IPS-11a (cell line): Measurements from ENCODE around the gene LRRC8D.
"Not testable (repeated sequence)": the region's sequence is repeated elsewhere in the genome, so short reads cannot be mapped to it uniquely, and the experiment has no call there.

ENCODE experiments used
- H3K4me3 ChIP-seq: one replicate; pipeline ENCODE4 v1.5.1; 2013; ENCODE audit warnings: low read depth, low read length, control low read depth

Gene LRRC8D

GRCh38 chr1:89820422-89821321 is at the start of gene LRRC8D:
Gene LRRC8D (plus strand): TSS chr1:89821032. CDS start chr1:89933069, 112,037 bp downstream.
- H3K4me3 ChIP-seq: peak within 1 kb of the TSS; percentile 88

GRCh38 chr1:89771991-89772560 is 48.8 kb upstream of the LRRC8D start:
- no peak overlapping the region for H3K4me3 ChIP-seq

GRCh38 chr1:89776104-89776503 is 44.7 kb upstream of the LRRC8D start:
- H3K4me3 ChIP-seq: not testable (repeated sequence)

- not testable (repeated sequence) for H3K4me3 ChIP-seq
Observed at GRCh38 chr1:89777271-89777670, 43.6 kb upstream of the LRRC8D start.

GRCh38 chr1:89779151-89779940 is 41.5 kb upstream of the LRRC8D start:
- H3K4me3 ChIP-seq: no peak overlapping the region

- no peak overlapping the region for H3K4me3 ChIP-seq
Observed at GRCh38 chr1:89780721-89781120, 40.1 kb upstream of the LRRC8D start.

GRCh38 chr1:89781494-89782126 is 39.2 kb upstream of the LRRC8D start:
- no peak overlapping the region for H3K4me3 ChIP-seq

GRCh38 chr1:89786628-89787214 is 34.1 kb upstream of the LRRC8D start:
- H3K4me3 ChIP-seq: no peak overlapping the region

- H3K4me3 ChIP-seq: no peak overlapping the region
Observed at GRCh38 chr1:89790592-89790991, 30.2 kb upstream of the LRRC8D start.

GRCh38 chr1:89791064-89791726 is 29.6 kb upstream of the LRRC8D start:
- H3K4me3 ChIP-seq: no peak overlapping the region

- no peak overlapping the region for H3K4me3 ChIP-seq
Observed at GRCh38 chr1:89794406-89794805, 26.4 kb upstream of the LRRC8D start.

GRCh38 chr1:89795571-89795970 is 25.3 kb upstream of the LRRC8D start:
- H3K4me3 ChIP-seq: not testable (repeated sequence)

GRCh38 chr1:89797876-89798275 is 23.0 kb upstream of the LRRC8D start:
- H3K4me3 ChIP-seq: not testable (repeated sequence)

GRCh38 chr1:89799495-89799894 is 21.3 kb upstream of the LRRC8D start:
- H3K4me3 ChIP-seq: no peak overlapping the region

- no peak overlapping the region for H3K4me3 ChIP-seq
Observed at GRCh38 chr1:89800022-89800655, 20.7 kb upstream of the LRRC8D start.

- no peak overlapping the region for H3K4me3 ChIP-seq
Observed at GRCh38 chr1:89800718-89801117, 20.1 kb upstream of the LRRC8D start.

- H3K4me3 ChIP-seq: no peak overlapping the region
Observed at GRCh38 chr1:89802051-89802450, 18.8 kb upstream of the LRRC8D start.

GRCh38 chr1:89802841-89803240 is 18.0 kb upstream of the LRRC8D start:
- no peak overlapping the region for H3K4me3 ChIP-seq

- no peak overlapping the region for H3K4me3 ChIP-seq
Observed at GRCh38 chr1:89804642-89805237, 16.1 kb upstream of the LRRC8D start.
